ENCODE data around the gene PAWR.

The PAWR gene

DNA sequence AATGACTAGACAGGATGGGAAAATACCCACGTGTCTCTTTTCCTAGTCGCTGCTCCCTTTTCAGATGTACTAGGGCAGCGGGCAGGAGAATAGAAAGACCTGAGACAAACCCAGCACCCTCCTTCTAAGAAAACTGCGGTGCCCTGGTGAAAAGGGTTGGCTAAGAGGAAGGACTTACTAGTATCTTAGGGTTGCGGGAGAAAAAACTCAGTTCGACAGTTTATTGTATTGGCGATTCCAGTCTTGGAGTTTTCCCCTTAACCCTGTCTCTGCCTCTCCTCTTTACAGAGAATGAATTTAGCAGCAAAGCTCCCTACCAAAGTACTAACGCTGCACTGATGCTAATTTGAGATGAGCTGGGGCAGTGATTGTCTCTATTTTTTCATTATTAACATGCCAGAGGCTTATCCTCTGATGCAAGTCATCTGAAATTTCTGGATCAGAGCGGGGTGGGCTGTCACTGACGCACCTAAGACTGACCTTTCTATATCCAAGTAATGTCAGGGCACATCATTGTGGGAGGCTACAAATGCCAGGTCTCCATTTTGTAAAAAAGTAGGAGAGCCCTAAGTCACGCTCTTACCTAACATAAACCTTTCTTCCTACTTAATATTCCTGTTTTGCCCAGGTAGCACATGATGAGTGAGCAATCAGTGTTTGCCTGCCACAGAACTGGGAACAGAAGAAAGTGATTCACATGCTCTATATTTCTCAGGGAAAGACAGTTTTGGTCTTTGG, 916 bp upstream of the PAWR start:
- TF ChIP-seq CTCF (conservative IDR thresholded peaks at IDR 0.05; ENCODE audit: low read depth, low read length): no peak
- peak overlapping the region; percentile 75 for H3K4me3 ChIP-seq (ENCODE audit: low read length)
- DNase-seq (ENCODE audit: low read depth): peak; percentile 22

DNA sequence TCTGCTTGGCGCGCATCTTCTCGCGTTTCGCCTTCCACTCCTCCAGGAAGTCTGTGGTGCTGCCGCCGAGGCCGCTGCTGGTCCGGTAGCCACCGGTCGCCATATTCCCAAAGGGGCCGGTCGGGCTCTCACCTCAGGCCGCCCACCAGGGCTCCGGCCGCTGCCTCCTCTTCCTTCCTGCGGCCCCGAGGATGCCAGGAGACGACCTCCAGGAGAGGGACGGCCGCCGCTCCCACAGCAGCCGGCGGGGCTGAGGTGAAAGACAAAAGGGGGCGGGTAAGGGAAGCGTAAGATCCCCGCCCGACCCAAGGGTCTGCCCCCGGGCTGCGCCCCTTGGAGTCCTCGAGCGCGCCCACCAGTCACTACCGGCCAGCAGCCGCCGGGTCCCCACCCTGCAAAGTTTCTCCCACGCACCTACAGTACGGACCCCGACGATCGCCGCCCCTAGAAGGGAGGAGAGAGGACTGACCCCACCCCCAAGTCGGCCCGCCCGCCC, 574 bp downstream of the PAWR start:
- no peak for DNase-seq (ENCODE audit: low read depth)
- TF ChIP-seq CTCF (conservative IDR thresholded peaks at IDR 0.05; ENCODE audit: low read depth, low read length): no peak
- H3K4me3 ChIP-seq (ENCODE audit: low read length): peak overlapping the region; percentile 79

DNA sequence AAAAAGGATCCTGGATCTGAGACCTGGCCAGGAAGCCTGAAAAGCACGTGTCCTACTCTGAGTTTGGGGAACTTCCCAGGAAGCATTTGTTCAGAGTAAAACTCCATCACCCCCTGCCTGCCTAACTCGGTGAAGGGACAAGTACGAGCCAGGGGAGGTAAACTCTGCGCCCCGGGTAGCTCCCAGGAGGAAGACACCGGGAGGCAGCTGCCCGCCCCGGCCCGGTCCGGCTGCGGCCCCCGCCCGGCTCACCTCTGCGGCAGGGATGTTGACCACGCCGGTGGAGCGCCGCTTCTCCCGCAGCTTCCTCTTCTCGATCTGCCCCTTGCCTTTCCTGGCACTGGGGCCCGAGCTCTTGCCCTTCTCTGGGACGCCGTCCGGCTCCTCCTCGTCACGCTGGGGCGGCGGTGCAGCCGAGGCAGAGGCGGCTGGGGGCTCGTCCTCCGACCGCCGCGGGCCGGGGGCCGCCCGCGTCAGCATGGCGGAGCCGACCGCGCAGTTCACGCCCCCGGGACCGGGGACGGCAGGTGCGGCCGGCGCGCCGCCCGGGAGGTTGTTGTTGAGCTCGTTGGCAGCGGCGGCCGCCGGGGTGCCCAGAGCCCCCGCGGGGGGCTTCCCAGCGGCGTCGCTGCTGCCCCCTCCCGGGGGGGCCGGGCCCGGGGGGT, 1.2 kb downstream of the PAWR start:
- no peak for DNase-seq (ENCODE audit: low read depth)
- peak overlapping the region; percentile 79 for H3K4me3 ChIP-seq (ENCODE audit: low read length)
- TF ChIP-seq CTCF (conservative IDR thresholded peaks at IDR 0.05; ENCODE audit: low read depth, low read length): peak; percentile 5

- no peak for TF ChIP-seq CTCF (conservative IDR thresholded peaks at IDR 0.05; ENCODE audit: low read depth, low read length)
- DNase-seq (ENCODE audit: low read depth): no peak
- H3K4me3 ChIP-seq (ENCODE audit: low read length): peak overlapping the region; percentile 79
These were observed 1.7 kb downstream of the PAWR start for GRCh38 chr12:79689061-79689476.

GRCh38 chr12:79688376-79689060, 2.2 kb downstream of the PAWR start:
- no peak for DNase-seq (ENCODE audit: low read depth)
- TF ChIP-seq CTCF (conservative IDR thresholded peaks at IDR 0.05; ENCODE audit: low read depth, low read length): no peak
- peak overlapping the region; percentile 79 for H3K4me3 ChIP-seq (ENCODE audit: low read length)

- no peak for DNase-seq (ENCODE audit: low read depth)
- TF ChIP-seq CTCF (conservative IDR thresholded peaks at IDR 0.05; ENCODE audit: low read depth, low read length): no peak
- H3K4me3 ChIP-seq (ENCODE audit: low read length): peak overlapping the region; percentile 79
These were observed 3.0 kb downstream of the PAWR start for GRCh38 chr12:79687711-79688260.
